Dendritic cell treated with granulocyte-macrophage colony-stimulating factor and Interleukin-4, amounts not matched to agents 40 ng/mL and 50 ng/mL, for 4 days (primary cell): ENCODE measurements around the gene GSG1L.
"Not testable (repeated sequence)": the region's sequence is repeated elsewhere in the genome, so short reads cannot be mapped to it uniquely, and the experiment has no call there.

ENCODE experiments used
- H3K27ac Mint-ChIP-seq: one replicate; pipeline ENCODE4 v1.8.0; 2022; ENCODE audit warnings: mild to moderate bottlenecking, mixed read lengths
- H3K27me3 Mint-ChIP-seq: one replicate; pipeline ENCODE4 v1.8.0; 2022; ENCODE audit warnings: mild to moderate bottlenecking, mixed read lengths
- H3K36me3 Mint-ChIP-seq: one replicate; pipeline ENCODE4 v1.8.0; 2022; ENCODE audit warnings: low read depth, mixed read lengths
- H3K4me1 Mint-ChIP-seq: one replicate; pipeline ENCODE4 v1.8.0; 2022; ENCODE audit warnings: low read depth, mixed read lengths
- H3K4me3 Mint-ChIP-seq: one replicate; pipeline ENCODE4 v1.8.0; 2022; ENCODE audit warnings: mild to moderate bottlenecking, moderate library complexity, mixed read lengths
- H3K9me3 Mint-ChIP-seq: one replicate; pipeline ENCODE4 v1.8.0; 2022; ENCODE audit warnings: mixed read lengths
- intact Hi-C: fragments of 100-400 bp; cut with micrococcal nuclease; formaldehyde crosslinking; loops from one replicate; pipeline ENCODE4 v1.15.0; 2022

The GSG1L gene

GRCh38 chr16:27982184-27982583, 81.3 kb downstream of the GSG1L start:
- H3K4me1 Mint-ChIP-seq: no peaks in the 10 kb centered on the region
- no peaks in the 10 kb centered on the region for H3K9me3 Mint-ChIP-seq
- intact Hi-C loops: no loop called here
- no peak overlapping the region for H3K4me3 Mint-ChIP-seq
- H3K36me3 Mint-ChIP-seq: no peaks in the 10 kb centered on the region
- peaks cover 4% of the 10 kb centered on the region for H3K27me3 Mint-ChIP-seq
- H3K27ac Mint-ChIP-seq: no peak overlapping the region

GRCh38 chr16:27980919-27981700, 82.4 kb downstream of the GSG1L start:
- H3K9me3 Mint-ChIP-seq: no peaks in the 10 kb centered on the region
- intact Hi-C loops: no loop called here

GRCh38 chr16:27980076-27980775, 83.3 kb downstream of the GSG1L start:
- Mint-ChIP-seq H3K36me3 (no peaks in the 10 kb centered on the region), H3K9me3 (no peaks in the 10 kb centered on the region), H3K27me3 (peaks cover 4% of the 10 kb centered on the region), H3K4me3 (no peak overlapping the region), H3K27ac (no peak overlapping the region), H3K4me1 (no peaks in the 10 kb centered on the region)
- intact Hi-C loops: no loop called here

More at GRCh38 chr16:27980919-27981700, 82.4 kb downstream of the GSG1L start:
- H3K4me3 Mint-ChIP-seq: no peak overlapping the region
- H3K4me1 Mint-ChIP-seq: no peaks in the 10 kb centered on the region
- H3K27ac Mint-ChIP-seq: no peak overlapping the region
- no peaks in the 10 kb centered on the region for H3K36me3 Mint-ChIP-seq
- H3K27me3 Mint-ChIP-seq: peaks cover 4% of the 10 kb centered on the region

GRCh38 chr16:27979668-27980067, 83.8 kb downstream of the GSG1L start:
- H3K27ac Mint-ChIP-seq, H3K36me3 Mint-ChIP-seq, H3K27me3 Mint-ChIP-seq, H3K4me1 Mint-ChIP-seq, H3K9me3 Mint-ChIP-seq, H3K4me3 Mint-ChIP-seq, intact Hi-C loops: not testable (repeated sequence)

- Mint-ChIP-seq H3K4me3 (no peak overlapping the region), H3K27ac (no peak overlapping the region), H3K9me3 (no peaks in the 10 kb centered on the region), H3K4me1 (no peaks in the 10 kb centered on the region), H3K36me3 (no peaks in the 10 kb centered on the region), H3K27me3 (peaks cover 4% of the 10 kb centered on the region)
- intact Hi-C loops: no loop called here
Measured at GRCh38 chr16:27978876-27979275, 84.6 kb downstream of the GSG1L start.

- intact Hi-C loops: no loop called here
- no peaks in the 10 kb centered on the region for H3K9me3 Mint-ChIP-seq
- no peak overlapping the region for H3K4me3 Mint-ChIP-seq
- no peak overlapping the region for H3K27ac Mint-ChIP-seq
- H3K4me1 Mint-ChIP-seq: no peaks in the 10 kb centered on the region
- no peaks in the 10 kb centered on the region for H3K36me3 Mint-ChIP-seq
- peaks cover 4% of the 10 kb centered on the region for H3K27me3 Mint-ChIP-seq
Measured at GRCh38 chr16:27977966-27978365, 85.5 kb downstream of the GSG1L start.

GRCh38 chr16:27976990-27977389, 86.5 kb downstream of the GSG1L start:
- no peaks in the 10 kb centered on the region for H3K4me1 Mint-ChIP-seq
- no peak overlapping the region for H3K4me3 Mint-ChIP-seq
- no peaks in the 10 kb centered on the region for H3K9me3 Mint-ChIP-seq
- intact Hi-C loops: no loop called here
- H3K36me3 Mint-ChIP-seq: no peaks in the 10 kb centered on the region
- no peak overlapping the region for H3K27ac Mint-ChIP-seq
- H3K27me3 Mint-ChIP-seq: peaks cover 4% of the 10 kb centered on the region

- intact Hi-C loops: loop anchor here (5.0 kb wide), 1 partner anchor 242 kb away; no protein-coding TSS in a partner anchor
- peaks cover 4% of the 10 kb centered on the region for H3K27me3 Mint-ChIP-seq
- no peaks in the 10 kb centered on the region for H3K36me3 Mint-ChIP-seq
- no peaks in the 10 kb centered on the region for H3K4me1 Mint-ChIP-seq
- peaks cover 8% of the 10 kb centered on the region for H3K9me3 Mint-ChIP-seq
- no peak overlapping the region for H3K27ac Mint-ChIP-seq
- no peak overlapping the region for H3K4me3 Mint-ChIP-seq
Measured at GRCh38 chr16:27974896-27975540, 88.5 kb downstream of the GSG1L start.

- Mint-ChIP-seq H3K9me3 (peaks cover 8% of the 10 kb centered on the region), H3K27me3 (no peaks in the 10 kb centered on the region), H3K4me3 (no peak overlapping the region), H3K27ac (no peak overlapping the region), H3K4me1 (no peaks in the 10 kb centered on the region), H3K36me3 (no peaks in the 10 kb centered on the region)
- intact Hi-C loops: loop anchor here (5.0 kb wide), 1 partner anchor 244 kb away; no protein-coding TSS in a partner anchor
Measured at GRCh38 chr16:27973678-27974077, 89.8 kb downstream of the GSG1L start.

GRCh38 chr16:27972500-27972899, 91.0 kb downstream of the GSG1L start:
- intact Hi-C loops: loop anchor here (5.0 kb wide), 1 partner anchor 245 kb away; no protein-coding TSS in a partner anchor
- Mint-ChIP-seq H3K27me3 (no peaks in the 10 kb centered on the region), H3K27ac (no peak overlapping the region), H3K9me3 (peaks cover 8% of the 10 kb centered on the region), H3K4me1 (no peaks in the 10 kb centered on the region), H3K4me3 (no peak overlapping the region), H3K36me3 (no peaks in the 10 kb centered on the region)

- Mint-ChIP-seq H3K4me3 (no peak overlapping the region), H3K36me3 (no peaks in the 10 kb centered on the region), H3K27me3 (peaks cover 2% of the 10 kb centered on the region), H3K4me1 (no peaks in the 10 kb centered on the region), H3K9me3 (peaks cover 8% of the 10 kb centered on the region), H3K27ac (no peak overlapping the region)
- intact Hi-C loops: no loop called here
Measured at GRCh38 chr16:27969574-27969973, 93.9 kb downstream of the GSG1L start.

GRCh38 chr16:27967169-27967568, 96.3 kb downstream of the GSG1L start:
- intact Hi-C loops: no loop called here
- Mint-ChIP-seq H3K27me3 (peaks cover 4% of the 10 kb centered on the region), H3K4me1 (no peaks in the 10 kb centered on the region), H3K4me3 (no peak overlapping the region), H3K36me3 (no peaks in the 10 kb centered on the region), H3K27ac (no peak overlapping the region), H3K9me3 (peaks cover 8% of the 10 kb centered on the region)

- H3K27me3 Mint-ChIP-seq: peaks cover 4% of the 10 kb centered on the region
- peaks cover 8% of the 10 kb centered on the region for H3K9me3 Mint-ChIP-seq
- H3K4me3 Mint-ChIP-seq: no peak overlapping the region
- no peaks in the 10 kb centered on the region for H3K36me3 Mint-ChIP-seq
- intact Hi-C loops: no loop called here
- no peaks in the 10 kb centered on the region for H3K4me1 Mint-ChIP-seq
- no peak overlapping the region for H3K27ac Mint-ChIP-seq
Measured at GRCh38 chr16:27966756-27967155, 96.8 kb downstream of the GSG1L start.

GRCh38 chr16:27965801-27966200, 97.7 kb downstream of the GSG1L start:
- Mint-ChIP-seq H3K27me3 (peaks cover 4% of the 10 kb centered on the region), H3K4me3 (no peak overlapping the region), H3K36me3 (no peaks in the 10 kb centered on the region), H3K9me3 (peaks cover 5% of the 10 kb centered on the region), H3K27ac (no peak overlapping the region), H3K4me1 (no peaks in the 10 kb centered on the region)
- intact Hi-C loops: no loop called here
